Smooth muscle cell (in vitro differentiated cells): ENCODE data around the gene CCDC136. TPM values are rescaled to one million over a fixed set of nuclear protein-coding genes. Genes with fewer than 3 reads are reported as not detected.

Source experiments
- DNase-seq: peaks from one replicate; lab custom pipeline; 2025; ENCODE audit not compliant: unreplicated experiment; lab: John Stamatoyannopoulos, UW
- H2AFZ ChIP-seq: fragments of 200-600 bp; sonication (generic); 2 replicates; pipeline ENCODE4 v1.6.0; 2016; ENCODE audit warnings: antibody characterized with exemption, low read depth, mild to moderate bottlenecking
- H3F3A ChIP-seq: fragments of 200-600 bp; sonication (generic); 2 replicates; pipeline ENCODE4 v1.6.0; 2017; ENCODE audit warnings: antibody characterized with exemption, low read depth
- H3K27ac ChIP-seq: fragments of 200-600 bp; sonication (generic); 2 replicates; pipeline ENCODE4 v1.5.1; 2016; ENCODE audit warnings: low read depth, mild to moderate bottlenecking
- H3K27me3 ChIP-seq: fragments of 200-600 bp; sonication (generic); 2 replicates; pipeline ENCODE4 v1.6.1; 2016; ENCODE audit warnings: low read depth, mild to moderate bottlenecking
- H3K36me3 ChIP-seq: fragments of 200-600 bp; sonication (generic); 2 replicates; pipeline ENCODE4 v1.5.1; 2016; ENCODE audit warnings: low read depth
- H3K4me1 ChIP-seq: fragments of 200-600 bp; sonication (generic); 2 replicates; pipeline ENCODE4 v1.5.1; 2016; ENCODE audit warnings: low read depth
- H3K4me2 ChIP-seq: fragments of 200-600 bp; sonication (generic); 2 replicates; pipeline ENCODE4 v1.6.0; 2016; ENCODE audit warnings: mild to moderate bottlenecking
- H3K4me3 ChIP-seq: fragments of 200-600 bp; sonication (generic); 2 replicates; pipeline ENCODE4 v1.5.1; 2016; ENCODE audit warnings: mild to moderate bottlenecking
- H3K79me2 ChIP-seq: fragments of 200-600 bp; sonication (generic); 2 replicates; pipeline ENCODE4 v1.6.0; 2016; ENCODE audit warnings: low read depth, mild to moderate bottlenecking
- H3K9ac ChIP-seq: fragments of 200-600 bp; sonication (generic); 2 replicates; pipeline ENCODE4 v1.6.0; 2016; ENCODE audit warnings: low read depth
- H3K9me3 ChIP-seq: fragments of 200-600 bp; sonication (generic); replicated peaks from 2 replicates; pipeline ENCODE4 v1.5.1; 2016; ENCODE audit warnings: low read depth
- H4K20me1 ChIP-seq: fragments of 200-600 bp; sonication (generic); 2 replicates; pipeline ENCODE4 v1.6.0; 2016; ENCODE audit warnings: low read depth
- CTCF ChIP-seq: fragments of 200-600 bp; sonication (generic); IDR thresholded peaks from 2 replicates; pipeline ENCODE4 v1.5.1; 2017; ENCODE audit warnings: borderline replicate concordance, mild to moderate bottlenecking, antibody characterized with exemption; ENCODE audit not compliant: insufficient read depth, poor library complexity, severe bottlenecking
- WGBS: methylation state at CpG from one replicate; pipeline ENCODE4 v1.1.7; 2016; ENCODE audit warnings: low lambda C conversion rate; 5-methylcytosine and 5-hydroxymethylcytosine counted together
- polyA plus RNA-seq: library from polyadenylated mRNA; unstranded; fragments of >200 nt; fragmentation: Nextera tagmentation; extraction: Ambion mirVana; gene quantifications from 2 replicates; pipeline ENCODE4 v1.2.1, GENCODE V29; 2016
- total RNA-seq: library from RNA; depleted of rRNA; stranded (reverse); fragments of >200 nt; gene quantifications from 2 replicates; pipeline ENCODE4 v1.2.3, GENCODE V29; 2014

The CCDC136 gene
- total and polyA plus RNA-seq, 2 experiments from 2014 or later = 2.7 to 3.1 TPM

- DNase-seq = no peak
- Histone ChIP-seq H3K9ac (no peak overlapping the region), H2AFZ (no peak overlapping the region), H3K79me2 (no peaks in the 10 kb centered on the region), H3K27me3 (no peaks in the 10 kb centered on the region), H4K20me1 (no peaks in the 10 kb centered on the region), H3K27ac (no peak overlapping the region), H3K36me3 (peaks cover 6% of the 10 kb centered on the region), H3K4me3 (no peak overlapping the region), H3K9me3 (no peaks in the 10 kb centered on the region), H3F3A (peaks cover 13% of the 10 kb centered on the region), H3K4me2 (no peak overlapping the region), H3K4me1 (no peaks in the 10 kb centered on the region)
- no peak for TF ChIP-seq CTCF
- WGBS = 96% methylated on average over 17 of the region's 17 CpGs
Measured at GRCh38 chr7:128856001-128856718, 64.4 kb downstream of the CCDC136 start.

GRCh38 chr7:128858380-128859231 lies 66.8 kb downstream of the CCDC136 start:
- Histone ChIP-seq H2AFZ (no peak overlapping the region), H3K27me3 (no peaks in the 10 kb centered on the region), H3F3A (peaks cover 13% of the 10 kb centered on the region), H3K4me1 (peaks cover 2% of the 10 kb centered on the region), H4K20me1 (peaks cover 1% of the 10 kb centered on the region), H3K4me3 (no peak overlapping the region), H3K4me2 (no peak overlapping the region), H3K27ac (no peak overlapping the region), H3K36me3 (no peaks in the 10 kb centered on the region), H3K9me3 (no peaks in the 10 kb centered on the region), H3K79me2 (peaks cover 5% of the 10 kb centered on the region), H3K9ac (no peak overlapping the region)
- 94% methylated on average over 16 of the region's 18 CpGs for WGBS
- no peak for DNase-seq
- TF ChIP-seq CTCF = no peak

GRCh38 chr7:128859232-128860157 lies 67.7 kb downstream of the CCDC136 start:
- no peak for TF ChIP-seq CTCF
- H3K27me3 ChIP-seq = no peaks in the 10 kb centered on the region
- no peaks in the 10 kb centered on the region for H3K9me3 ChIP-seq
- peaks cover 8% of the 10 kb centered on the region for H3K4me1 ChIP-seq
- no peak for DNase-seq
- H3F3A ChIP-seq = peaks cover 13% of the 10 kb centered on the region
- no peak overlapping the region for H3K4me3 ChIP-seq
- no peak overlapping the region for H2AFZ ChIP-seq
- peaks cover 14% of the 10 kb centered on the region for H3K79me2 ChIP-seq
- H3K36me3 ChIP-seq = no peaks in the 10 kb centered on the region
- no peak overlapping the region for H3K4me2 ChIP-seq
- no peak overlapping the region for H3K27ac ChIP-seq
- WGBS = 92% methylated on average over 12 of the region's 12 CpGs
- peaks cover 10% of the 10 kb centered on the region for H4K20me1 ChIP-seq
- H3K9ac ChIP-seq = no peak overlapping the region
